ENCODE results near the gene VPS13D.

Gene VPS13D

DNA sequence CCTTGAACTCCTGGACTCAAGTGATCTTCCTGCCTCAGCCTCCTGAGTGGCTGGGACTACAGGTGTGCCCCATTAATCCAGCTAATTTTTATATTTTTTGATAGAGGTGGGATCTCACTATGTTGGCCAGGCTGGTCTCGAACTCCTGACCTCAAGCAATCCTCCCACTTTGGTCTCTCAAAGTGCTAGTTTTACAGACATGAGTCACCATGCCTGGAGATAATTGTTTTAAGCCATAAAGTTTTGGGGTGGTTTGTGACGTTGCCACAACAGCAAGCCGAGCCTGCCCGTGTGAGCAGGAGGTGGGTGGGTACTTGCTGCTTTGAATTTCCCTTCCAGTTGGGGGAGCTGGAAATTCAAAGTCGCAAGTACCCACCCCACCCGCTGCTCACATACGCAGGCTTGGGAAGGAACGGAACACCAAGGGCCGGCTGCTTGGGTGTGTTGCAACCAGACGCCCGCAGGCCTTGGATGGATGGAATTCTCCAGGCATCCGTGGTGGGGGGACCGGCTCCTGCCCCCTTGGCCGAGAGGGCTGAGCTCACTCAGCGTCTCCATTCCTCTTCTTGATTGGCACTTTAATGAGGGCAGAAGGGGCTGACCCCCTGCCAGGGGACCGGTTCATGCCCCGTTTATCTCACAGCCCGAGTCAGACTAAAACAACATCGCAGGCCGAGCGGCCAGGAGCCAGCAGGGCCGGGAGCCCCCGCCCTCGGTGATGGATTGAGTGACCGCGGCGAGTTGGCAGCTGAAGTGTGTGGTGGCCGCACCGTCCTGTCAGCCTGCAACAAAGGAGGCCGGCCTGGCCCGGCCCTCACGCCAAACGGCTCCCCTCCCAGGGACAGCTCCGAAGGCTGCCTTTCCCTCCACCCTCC, 310.1 kb downstream of the VPS13D start:
- no peaks in the 10 kb centered on the region for H4K20me1 ChIP-seq (ENCODE audit: insufficient read depth)
- H2AFZ ChIP-seq (ENCODE audit: low read depth) = no peak overlapping the region
- 0 out of 2 replicates have a peak, but pooled peaks cover 5% of the 10 kb centered on the region for H3K27me3 ChIP-seq (ENCODE audit: insufficient read depth, low read depth)
- H3K9ac ChIP-seq = no peak overlapping the region
- no peak overlapping the region for H3K4me3 ChIP-seq (IDR thresholded peaks at IDR 0.05; ENCODE audit: insufficient read depth, low read depth, low read length)
- TF ChIP-seq, protein P1, sequence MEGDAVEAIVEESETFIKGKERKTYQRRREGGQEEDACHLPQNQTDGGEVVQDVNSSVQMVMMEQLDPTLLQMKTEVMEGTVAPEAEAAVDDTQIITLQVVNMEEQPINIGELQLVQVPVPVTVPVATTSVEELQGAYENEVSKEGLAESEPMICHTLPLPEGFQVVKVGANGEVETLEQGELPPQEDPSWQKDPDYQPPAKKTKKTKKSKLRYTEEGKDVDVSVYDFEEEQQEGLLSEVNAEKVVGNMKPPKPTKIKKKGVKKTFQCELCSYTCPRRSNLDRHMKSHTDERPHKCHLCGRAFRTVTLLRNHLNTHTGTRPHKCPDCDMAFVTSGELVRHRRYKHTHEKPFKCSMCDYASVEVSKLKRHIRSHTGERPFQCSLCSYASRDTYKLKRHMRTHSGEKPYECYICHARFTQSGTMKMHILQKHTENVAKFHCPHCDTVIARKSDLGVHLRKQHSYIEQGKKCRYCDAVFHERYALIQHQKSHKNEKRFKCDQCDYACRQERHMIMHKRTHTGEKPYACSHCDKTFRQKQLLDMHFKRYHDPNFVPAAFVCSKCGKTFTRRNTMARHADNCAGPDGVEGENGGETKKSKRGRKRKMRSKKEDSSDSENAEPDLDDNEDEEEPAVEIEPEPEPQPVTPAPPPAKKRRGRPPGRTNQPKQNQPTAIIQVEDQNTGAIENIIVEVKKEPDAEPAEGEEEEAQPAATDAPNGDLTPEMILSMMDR (conservative IDR thresholded peaks at IDR 0.05; ENCODE audit: low read depth, low read length) = no peak
- H3K4me2 ChIP-seq = no peak overlapping the region
- no peak overlapping the region for H3K27ac ChIP-seq
- no peaks in the 10 kb centered on the region for H3K36me3 ChIP-seq (ENCODE audit: insufficient read depth)
- H3K4me1 ChIP-seq (ENCODE audit: low read depth, poor library complexity, severe bottlenecking) = no peaks in the 10 kb centered on the region
- no peaks in the 10 kb centered on the region for H3K79me2 ChIP-seq (ENCODE audit: insufficient read depth, low read depth)

DNA sequence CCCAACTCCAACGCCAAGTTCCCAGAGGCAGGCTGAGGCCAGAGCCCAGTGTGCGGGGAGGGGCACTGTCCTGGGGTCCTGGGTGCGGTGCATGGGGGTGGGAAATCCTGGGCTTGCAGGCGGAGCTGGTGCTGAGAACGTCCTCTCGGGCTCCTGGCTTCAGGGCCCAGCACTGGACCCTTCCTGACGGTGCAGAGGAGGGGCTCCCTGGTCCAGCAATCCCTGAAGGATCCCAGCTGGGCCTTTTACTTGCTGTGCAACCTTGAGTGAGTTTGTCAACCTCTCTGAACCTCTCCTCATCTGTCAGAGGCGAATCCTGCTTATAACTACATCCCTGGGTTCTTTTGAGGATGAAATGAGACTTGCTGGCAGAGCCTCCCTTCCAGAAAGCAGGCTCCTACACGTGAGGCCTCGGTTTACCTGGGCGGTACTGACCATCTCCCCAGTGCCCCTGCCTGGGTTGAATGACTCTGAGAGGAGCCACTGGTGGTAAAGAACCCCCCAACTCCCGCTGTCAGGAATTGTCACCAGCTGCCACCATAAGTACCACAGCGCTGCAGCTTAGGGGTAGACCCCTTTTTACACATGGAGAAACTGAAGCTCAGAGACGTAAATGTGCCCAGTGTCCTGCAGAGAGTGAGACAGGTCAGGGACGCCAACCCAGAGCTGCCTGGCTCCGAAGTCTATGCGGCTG, 310.9 kb downstream of the VPS13D start:
- H3K4me2 ChIP-seq = no peak overlapping the region

DNA sequence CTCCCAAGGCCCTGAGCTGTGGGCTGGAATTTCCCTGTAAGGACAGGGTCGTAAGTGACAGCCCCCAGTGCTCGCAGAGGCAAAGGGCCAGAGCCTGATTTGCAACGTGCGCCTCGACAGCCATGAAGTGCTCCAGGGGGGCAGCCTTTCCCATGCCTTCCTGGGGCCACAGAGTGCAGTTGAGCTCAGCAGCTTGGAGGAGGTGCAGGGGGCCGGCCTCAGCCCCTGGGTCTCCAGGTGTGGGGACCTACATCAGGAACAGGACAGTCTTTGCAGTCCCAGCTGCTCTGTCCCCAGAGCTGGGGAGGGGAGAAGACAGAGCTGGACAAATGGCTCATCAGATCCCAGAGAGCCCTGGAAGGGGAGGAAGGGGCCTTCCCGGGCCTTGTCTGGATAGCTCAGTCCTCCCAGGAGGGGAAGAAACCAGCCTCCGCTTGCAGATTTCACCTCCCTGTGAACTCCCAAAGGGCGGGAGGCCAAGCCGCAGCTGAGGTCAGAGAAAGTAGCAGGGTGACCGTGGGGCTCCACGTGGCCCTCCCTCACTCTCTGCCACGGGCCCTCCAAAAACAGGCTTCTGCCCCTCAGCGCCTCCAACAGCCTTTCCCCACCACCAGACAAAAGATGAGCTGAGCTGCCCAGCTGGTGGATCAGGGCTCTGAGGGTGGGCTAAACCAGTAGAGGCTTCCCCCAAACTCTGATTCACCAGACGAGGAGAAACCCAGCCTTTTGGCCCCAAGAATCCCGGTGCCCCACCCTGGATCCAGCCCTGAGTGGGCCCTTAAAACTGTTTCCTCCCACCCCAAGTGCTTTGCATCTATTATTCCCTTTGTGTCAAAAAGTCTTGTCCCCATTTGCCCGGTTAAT, 311.7 kb downstream of the VPS13D start:
- Histone ChIP-seq H4K20me1 (ENCODE audit: insufficient read depth) (no peaks in the 10 kb centered on the region), H2AFZ (ENCODE audit: low read depth) (no peak overlapping the region), H3K79me2 (ENCODE audit: insufficient read depth, low read depth) (no peaks in the 10 kb centered on the region), H3K4me1 (ENCODE audit: low read depth, poor library complexity, severe bottlenecking) (no peaks in the 10 kb centered on the region), H3K36me3 (ENCODE audit: insufficient read depth) (no peaks in the 10 kb centered on the region), H3K27ac (no peak overlapping the region), H3K27me3 (ENCODE audit: insufficient read depth, low read depth) (no peaks in the 10 kb centered on the region), H3K4me3 (IDR thresholded peaks at IDR 0.05; ENCODE audit: insufficient read depth, low read depth, low read length) (no peak overlapping the region), H3K4me2 (no peak overlapping the region), H3K9ac (no peak overlapping the region)
- TF ChIP-seq, protein P1 (conservative IDR thresholded peaks at IDR 0.05; ENCODE audit: low read depth, low read length) = no peak

More for the DNA sequence above, 310.9 kb downstream of the VPS13D start:
- no peaks in the 10 kb centered on the region for H3K36me3 ChIP-seq (ENCODE audit: insufficient read depth)
- no peaks in the 10 kb centered on the region for H4K20me1 ChIP-seq (ENCODE audit: insufficient read depth)
- no peak overlapping the region for H3K9ac ChIP-seq
- H3K4me3 ChIP-seq (IDR thresholded peaks at IDR 0.05; ENCODE audit: insufficient read depth, low read depth, low read length) = no peak overlapping the region
- no peaks in the 10 kb centered on the region for H3K79me2 ChIP-seq (ENCODE audit: insufficient read depth, low read depth)
- no peaks in the 10 kb centered on the region for H3K27me3 ChIP-seq (ENCODE audit: insufficient read depth, low read depth)
- H2AFZ ChIP-seq (ENCODE audit: low read depth) = no peak overlapping the region
- TF ChIP-seq, protein P1 (conservative IDR thresholded peaks at IDR 0.05; ENCODE audit: low read depth, low read length) = no peak
- H3K27ac ChIP-seq = no peak overlapping the region
- no peaks in the 10 kb centered on the region for H3K4me1 ChIP-seq (ENCODE audit: low read depth, poor library complexity, severe bottlenecking)

DNA sequence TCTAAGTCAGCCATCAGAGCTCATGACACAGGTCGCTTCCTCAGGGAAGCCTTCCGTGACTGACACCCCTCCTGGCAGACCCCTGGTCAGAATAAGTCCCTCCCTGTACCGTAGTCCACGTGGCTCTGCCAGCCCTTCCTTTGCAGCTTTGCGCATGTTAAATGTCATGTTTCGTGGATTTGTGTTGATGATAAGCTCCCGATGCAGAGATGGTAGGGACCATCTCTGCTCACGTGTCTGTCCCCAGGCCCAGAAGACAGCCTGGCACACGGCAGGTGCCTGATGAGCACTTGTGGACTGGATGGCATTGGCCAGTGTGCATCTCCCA, 312.3 kb downstream of the VPS13D start:
- Histone ChIP-seq H3K79me2 (ENCODE audit: insufficient read depth, low read depth) (no peaks in the 10 kb centered on the region), H3K4me3 (IDR thresholded peaks at IDR 0.05; ENCODE audit: insufficient read depth, low read depth, low read length) (no peak overlapping the region), H2AFZ (ENCODE audit: low read depth) (no peak overlapping the region), H4K20me1 (ENCODE audit: insufficient read depth) (no peaks in the 10 kb centered on the region), H3K27me3 (ENCODE audit: insufficient read depth, low read depth) (no peaks in the 10 kb centered on the region), H3K27ac (no peak overlapping the region), H3K9ac (no peak overlapping the region), H3K36me3 (ENCODE audit: insufficient read depth) (no peaks in the 10 kb centered on the region), H3K4me2 (no peak overlapping the region), H3K4me1 (ENCODE audit: low read depth, poor library complexity, severe bottlenecking) (no peaks in the 10 kb centered on the region)
- TF ChIP-seq, protein P1 (conservative IDR thresholded peaks at IDR 0.05; ENCODE audit: low read depth, low read length) = no peak
